Testis (tissue), 2 donors: ENCODE measurements around the gene ZNF850.
A peak's percentile ranks its signal among the peaks of the same experiment; 100 is the strongest.

Experiments used
- CTCF ChIP-seq, 3 experiments: fragments of 450-650 bp in 2 of 3; fragments of 200-600 bp in 1 of 3; sonication (generic) in 1 of 3; IDR thresholded peaks; one replicate each; pipeline ENCODE4 v1.5.1; 2016 to 2019; ENCODE audit warnings: antibody characterized with exemption in 3 of 3, mild to moderate bottlenecking in 2 of 3, moderate library complexity in 1 of 3
- POLR2A ChIP-seq: fragments of 450-650 bp; IDR thresholded peaks from one replicate; pipeline ENCODE4 v1.6.1; 2017; ENCODE audit warnings: antibody characterized with exemption, mild to moderate bottlenecking, moderate library complexity

DNA sequence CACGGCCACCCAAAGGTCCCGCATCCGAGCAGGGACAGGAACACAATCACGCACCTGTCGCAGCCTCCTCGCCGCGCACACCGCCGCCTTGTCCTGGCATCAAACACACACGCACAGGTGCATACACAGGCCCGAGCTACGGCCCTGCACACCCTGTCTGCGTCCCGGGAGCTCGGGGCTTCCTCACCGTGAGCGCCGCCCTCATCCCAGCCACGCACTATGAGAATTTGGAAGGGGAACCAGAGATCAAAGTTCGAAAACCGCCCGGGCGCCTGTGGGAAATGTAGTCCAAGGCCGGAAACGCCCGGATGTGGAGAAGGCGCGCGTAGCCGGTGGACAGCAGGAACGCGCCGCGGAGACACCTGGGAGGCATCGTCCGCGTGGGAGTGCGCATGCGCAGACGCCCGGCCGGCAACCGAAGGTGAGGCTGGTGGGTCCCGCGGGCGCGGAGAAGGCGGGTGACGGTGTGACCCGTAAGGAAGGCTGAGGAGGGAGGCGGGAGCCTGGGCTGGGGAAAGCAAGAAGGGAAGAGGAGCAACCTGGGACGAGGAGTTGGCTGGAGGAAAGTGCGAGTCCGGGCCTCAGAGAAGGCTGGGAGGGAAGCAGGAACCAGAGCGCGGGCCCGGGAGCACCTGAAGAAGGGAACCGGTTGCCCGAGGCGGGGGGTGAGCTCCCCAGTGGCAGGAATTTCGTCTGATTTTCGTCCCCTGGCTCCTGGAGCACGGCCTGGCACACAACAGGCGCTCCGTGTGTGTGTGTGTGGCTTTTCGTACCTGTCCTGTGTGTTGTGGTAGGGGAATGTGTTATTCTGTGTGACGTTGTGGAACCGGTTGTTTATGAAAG lies 85.2 kb downstream of the ZNF850 start, which contains the start of gene ZNF567:
- TF ChIP-seq CTCF (IDR thresholded peaks at IDR 0.05) (peak in 1 of 3 experiments; percentile 19), POLR2A (no peak)
